Activated CD4-positive, alpha-beta T cell treated with anti-CD3 and anti-CD28 coated beads, Interleukin-2, amount 10 ng/mL, durations not matched to agents 24 days and 14 days (primary cell): Measurements from ENCODE around the gene ARID5A. TPM values are rescaled to one million over a fixed set of nuclear protein-coding genes. Genes with fewer than 3 reads are reported as not detected.
A peak's percentile ranks its signal among the peaks of the same experiment; 100 is the strongest.
"Not testable (repeated sequence)": the region's sequence is repeated elsewhere in the genome, so short reads cannot be mapped to it uniquely, and the experiment has no call there.

Experiments used
- DNase-seq: peaks from one replicate; pipeline ENCODE4 v3.0.0; 2022
- H3K27ac Mint-ChIP-seq: one replicate; pipeline ENCODE4 v1.8.0; 2022; ENCODE audit warnings: mild to moderate bottlenecking, mixed read lengths
- H3K27me3 Mint-ChIP-seq: one replicate; pipeline ENCODE4 v1.8.0; 2022; ENCODE audit warnings: mixed read lengths
- H3K36me3 Mint-ChIP-seq: one replicate; pipeline ENCODE4 v1.8.0; 2022; ENCODE audit warnings: low read depth, mild to moderate bottlenecking, mixed read lengths
- H3K4me1 Mint-ChIP-seq: one replicate; pipeline ENCODE4 v1.8.0; 2021; ENCODE audit warnings: mixed read lengths
- H3K4me3 Mint-ChIP-seq: one replicate; pipeline ENCODE4 v1.8.0; 2022; ENCODE audit warnings: mild to moderate bottlenecking, moderate library complexity, mixed read lengths
- H3K9me3 Mint-ChIP-seq: one replicate; pipeline ENCODE4 v1.8.0; 2021; ENCODE audit warnings: mixed read lengths
- intact Hi-C: fragments of 100-400 bp; cut with micrococcal nuclease; formaldehyde crosslinking; loops from one replicate; pipeline ENCODE4 v1.15.1; 2023
- total RNA-seq: library from RNA; stranded (reverse); gene quantifications from 2 replicates; pipeline ENCODE4 v1.2.3, GENCODE V29; 2022

The ARID5A gene
- total RNA-seq, 1 donor from 2014 or later, result 229 TPM

GRCh38 chr2:96547731-96548171 lies 11.2 kb downstream of the ARID5A start:
- peak overlapping the region; percentile 73 for H3K27ac Mint-ChIP-seq
- no peaks in the 10 kb centered on the region for H3K27me3 Mint-ChIP-seq
- no peak for DNase-seq
- intact Hi-C loops, result no loop called here
- peak overlapping the region; percentile 57 for H3K4me3 Mint-ChIP-seq
- peaks cover 67% of the 10 kb centered on the region for H3K36me3 Mint-ChIP-seq
- peaks cover 43% of the 10 kb centered on the region for H3K4me1 Mint-ChIP-seq
- H3K9me3 Mint-ChIP-seq, result no peaks in the 10 kb centered on the region

GRCh38 chr2:96548558-96549465 lies 12.3 kb downstream of the ARID5A start:
- no peak overlapping the region for H3K27ac Mint-ChIP-seq
- H3K27me3 Mint-ChIP-seq, result no peaks in the 10 kb centered on the region
- intact Hi-C loops, result no loop called here
- no peak overlapping the region for H3K4me3 Mint-ChIP-seq
- no peak for DNase-seq
- no peaks in the 10 kb centered on the region for H3K9me3 Mint-ChIP-seq
- peaks cover 43% of the 10 kb centered on the region for H3K4me1 Mint-ChIP-seq
- H3K36me3 Mint-ChIP-seq, result peaks cover 61% of the 10 kb centered on the region

GRCh38 chr2:96549466-96549785 lies 12.9 kb downstream of the ARID5A start:
- Mint-ChIP-seq H3K9me3 (no peaks in the 10 kb centered on the region), H3K27me3 (no peaks in the 10 kb centered on the region), H3K4me3 (no peak overlapping the region), H3K4me1 (peaks cover 39% of the 10 kb centered on the region), H3K36me3 (peaks cover 54% of the 10 kb centered on the region), H3K27ac (no peak overlapping the region)
- intact Hi-C loops, result no loop called here
- DNase-seq, result no peak

- no peaks in the 10 kb centered on the region for H3K9me3 Mint-ChIP-seq
- no peaks in the 10 kb centered on the region for H3K27me3 Mint-ChIP-seq
- no peak overlapping the region for H3K27ac Mint-ChIP-seq
- H3K4me3 Mint-ChIP-seq, result no peak overlapping the region
- intact Hi-C loops, result no loop called here
- H3K36me3 Mint-ChIP-seq, result peaks cover 47% of the 10 kb centered on the region
- H3K4me1 Mint-ChIP-seq, result peaks cover 37% of the 10 kb centered on the region
- no peak for DNase-seq
Observed at GRCh38 chr2:96549967-96550786, 13.6 kb downstream of the ARID5A start.

- Mint-ChIP-seq H3K27ac (no peak overlapping the region), H3K4me3 (no peak overlapping the region), H3K9me3 (no peaks in the 10 kb centered on the region), H3K4me1 (peaks cover 30% of the 10 kb centered on the region), H3K27me3 (no peaks in the 10 kb centered on the region), H3K36me3 (peaks cover 40% of the 10 kb centered on the region)
- DNase-seq, result no peak
- intact Hi-C loops, result no loop called here
Observed at GRCh38 chr2:96550787-96551604, 14.4 kb downstream of the ARID5A start.

- no peaks in the 10 kb centered on the region for H3K9me3 Mint-ChIP-seq
- H3K4me1 Mint-ChIP-seq, result peaks cover 26% of the 10 kb centered on the region
- DNase-seq, result no peak
- no peaks in the 10 kb centered on the region for H3K27me3 Mint-ChIP-seq
- H3K27ac Mint-ChIP-seq, result peak overlapping the region; percentile 51
- intact Hi-C loops, result no loop called here
- peaks cover 32% of the 10 kb centered on the region for H3K36me3 Mint-ChIP-seq
- H3K4me3 Mint-ChIP-seq, result no peak overlapping the region
Observed at GRCh38 chr2:96551605-96552314, 15.2 kb downstream of the ARID5A start.

GRCh38 chr2:96552315-96553175 lies 16.0 kb downstream of the ARID5A start:
- DNase-seq, result no peak

GRCh38 chr2:96553176-96553956 lies 16.8 kb downstream of the ARID5A start:
- intact Hi-C loops, result no loop called here
- no peak for DNase-seq
- peaks cover 20% of the 10 kb centered on the region for H3K36me3 Mint-ChIP-seq
- H3K4me1 Mint-ChIP-seq, result peaks cover 25% of the 10 kb centered on the region
- H3K9me3 Mint-ChIP-seq, result no peaks in the 10 kb centered on the region
- peak overlapping the region; percentile 23 for H3K4me3 Mint-ChIP-seq
- H3K27ac Mint-ChIP-seq, result peak overlapping the region; percentile 37
- no peaks in the 10 kb centered on the region for H3K27me3 Mint-ChIP-seq

More at GRCh38 chr2:96552315-96553175, 16.0 kb downstream of the ARID5A start:
- H3K4me3 Mint-ChIP-seq, result no peak overlapping the region
- peaks cover 26% of the 10 kb centered on the region for H3K36me3 Mint-ChIP-seq
- H3K4me1 Mint-ChIP-seq, result peaks cover 26% of the 10 kb centered on the region
- no peaks in the 10 kb centered on the region for H3K27me3 Mint-ChIP-seq
- H3K27ac Mint-ChIP-seq, result peak overlapping the region; percentile 51
- intact Hi-C loops, result no loop called here
- no peaks in the 10 kb centered on the region for H3K9me3 Mint-ChIP-seq

GRCh38 chr2:96553957-96554292 lies 17.4 kb downstream of the ARID5A start:
- intact Hi-C loops, result loop anchor here (1.0 to 2.0 kb wide), 4 partner anchors 16 to 147 kb away; no protein-coding TSS in a partner anchor
- not testable (repeated sequence) for H3K9me3 Mint-ChIP-seq, H3K27me3 Mint-ChIP-seq, DNase-seq, H3K4me3 Mint-ChIP-seq
- H3K4me1 Mint-ChIP-seq, result peaks cover 25% of the 10 kb centered on the region
- peaks cover 15% of the 10 kb centered on the region for H3K36me3 Mint-ChIP-seq
- H3K27ac Mint-ChIP-seq, result peak overlapping the region; percentile 37

GRCh38 chr2:96554293-96555145 lies 18.0 kb downstream of the ARID5A start:
- peaks cover 14% of the 10 kb centered on the region for H3K36me3 Mint-ChIP-seq
- no peak overlapping the region for H3K4me3 Mint-ChIP-seq
- H3K27me3 Mint-ChIP-seq, result no peaks in the 10 kb centered on the region
- DNase-seq, result peak; percentile 91
- H3K4me1 Mint-ChIP-seq, result peaks cover 25% of the 10 kb centered on the region
- peak overlapping the region; percentile 37 for H3K27ac Mint-ChIP-seq
- H3K9me3 Mint-ChIP-seq, result no peaks in the 10 kb centered on the region
- intact Hi-C loops, result loop anchor here (1.0 to 2.0 kb wide), 4 partner anchors 16 to 147 kb away; no protein-coding TSS in a partner anchor

- Mint-ChIP-seq H3K36me3 (peaks cover 11% of the 10 kb centered on the region), H3K4me1 (peaks cover 25% of the 10 kb centered on the region), H3K9me3 (no peaks in the 10 kb centered on the region), H3K4me3 (no peak overlapping the region), H3K27me3 (no peaks in the 10 kb centered on the region), H3K27ac (no peak overlapping the region)
- intact Hi-C loops, result loop anchor here (2.0 kb wide), 1 partner anchor 30 kb away; no protein-coding TSS in a partner anchor
- DNase-seq, result no peak
Observed at GRCh38 chr2:96555146-96555610, 18.6 kb downstream of the ARID5A start.
